ENCODE data around the gene BYSL.

BYSL gene

DNA sequence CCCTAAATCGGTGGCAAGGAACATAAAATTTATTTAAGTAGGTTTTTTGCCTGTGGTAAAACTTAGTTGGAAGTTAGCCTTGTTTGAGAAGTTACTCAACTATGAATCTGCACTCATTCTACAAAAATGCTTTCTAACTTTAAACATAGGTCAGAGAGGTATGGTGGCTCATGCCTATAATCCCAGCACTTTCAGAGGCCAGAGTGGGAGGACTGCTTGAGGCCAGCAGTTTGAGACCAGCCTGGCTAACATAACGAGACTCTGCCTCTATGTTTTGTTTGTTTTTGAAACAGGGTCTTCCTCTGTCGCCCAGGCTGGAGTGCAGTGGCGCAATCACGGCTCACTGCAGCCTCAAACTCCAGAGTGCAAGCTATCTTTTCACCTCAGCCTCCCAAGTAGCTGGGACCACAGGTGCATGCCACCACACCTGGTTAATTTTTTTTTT, 42.3 kb upstream of the BYSL start:
- TF ChIP-seq CTCF (conservative IDR thresholded peaks at IDR 0.05; ENCODE audit: low read length): no peak
- H3K4me3 ChIP-seq (ENCODE audit: low read length): no peak overlapping the region
- DNase-seq (ENCODE audit: low read depth): peak; percentile 90

DNA sequence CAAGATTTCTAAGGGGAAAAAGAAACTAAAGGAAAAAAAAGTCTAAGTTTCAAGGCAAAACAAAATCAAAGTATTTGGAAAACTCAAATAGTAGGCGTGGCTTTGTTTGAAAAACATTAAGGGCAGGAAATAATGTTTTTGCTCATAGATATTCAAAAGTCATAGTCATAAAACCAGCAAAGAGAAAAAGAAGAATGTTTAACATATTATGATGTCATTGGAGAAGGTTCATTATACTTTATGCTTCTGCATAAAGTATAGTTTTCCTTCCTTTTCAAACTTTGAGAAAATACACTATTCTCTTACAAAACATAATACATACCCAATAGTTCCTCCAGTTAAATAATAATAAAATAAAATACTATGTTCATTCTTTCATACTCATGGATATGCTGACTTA, 39.8 kb upstream of the BYSL start:
- no peak for DNase-seq (ENCODE audit: low read depth)
- TF ChIP-seq CTCF (conservative IDR thresholded peaks at IDR 0.05; ENCODE audit: low read length): no peak
- no peak overlapping the region for H3K4me3 ChIP-seq (ENCODE audit: low read length)

DNA sequence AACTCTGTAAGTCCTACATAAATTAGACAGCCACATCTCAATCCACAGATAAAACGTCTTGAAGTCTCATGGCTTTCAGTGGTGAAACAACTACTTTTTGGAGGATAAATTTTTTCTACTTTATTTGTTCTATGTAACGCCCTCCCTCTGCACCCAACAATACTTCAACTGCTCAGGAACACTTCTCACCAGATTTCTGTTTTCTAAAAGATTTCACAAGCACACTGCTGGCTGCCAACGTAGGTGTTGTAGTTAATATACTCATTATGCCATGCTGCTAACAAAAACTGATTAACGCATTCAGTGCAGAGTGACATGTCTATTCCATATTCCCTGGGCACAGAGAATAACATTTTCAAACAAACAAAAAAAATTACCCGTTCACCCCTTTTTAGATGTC, 36.3 kb upstream of the BYSL start:
- no peak for TF ChIP-seq CTCF (conservative IDR thresholded peaks at IDR 0.05; ENCODE audit: low read length)
- DNase-seq (ENCODE audit: low read depth): no peak
- no peak overlapping the region for H3K4me3 ChIP-seq (ENCODE audit: low read length)

DNA sequence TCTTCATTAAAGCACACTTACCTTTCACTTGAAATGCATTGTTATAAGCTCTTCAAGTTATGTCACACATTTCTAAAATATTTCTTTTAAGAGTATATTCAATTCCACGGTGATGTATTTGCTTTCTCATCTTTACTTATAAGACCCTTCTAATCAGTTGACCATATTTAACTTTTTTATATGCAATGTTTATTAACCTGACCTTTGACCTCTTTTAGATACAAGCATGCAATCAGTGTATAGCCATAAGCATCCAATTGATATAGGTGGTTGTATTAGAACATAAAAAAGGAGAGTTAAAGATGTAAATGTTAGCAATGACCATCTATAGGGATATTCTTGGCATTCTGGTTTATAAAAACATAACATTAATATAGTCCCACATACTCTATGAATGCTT, 35.4 kb upstream of the BYSL start:
- H3K4me3 ChIP-seq (ENCODE audit: low read length): no peak overlapping the region
- no peak for DNase-seq (ENCODE audit: low read depth)
- TF ChIP-seq CTCF (conservative IDR thresholded peaks at IDR 0.05; ENCODE audit: low read length): no peak

DNA sequence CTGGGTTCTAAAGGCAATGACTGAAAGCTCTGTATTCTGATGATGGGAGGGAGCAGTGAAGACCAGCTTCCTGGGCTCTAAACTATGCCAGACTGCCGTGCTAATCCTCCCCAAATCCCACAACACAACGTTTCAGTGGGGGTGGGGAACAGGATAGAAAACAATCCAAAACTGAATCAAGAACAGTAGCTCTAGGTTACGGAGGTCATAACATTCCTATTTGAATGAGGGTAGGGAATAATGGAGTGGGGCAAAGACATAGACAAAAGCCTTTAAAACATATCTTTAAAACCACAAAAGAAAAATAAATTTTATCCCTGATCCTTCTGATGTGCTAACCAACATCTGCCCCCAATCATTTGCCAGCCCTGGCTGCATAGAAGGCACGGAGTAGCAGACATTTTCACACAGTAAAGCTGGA, 34.0 kb upstream of the BYSL start:
- no peak overlapping the region for H3K4me3 ChIP-seq (ENCODE audit: low read length)
- peak; percentile 79 for DNase-seq (ENCODE audit: low read depth)
- no peak for TF ChIP-seq CTCF (conservative IDR thresholded peaks at IDR 0.05; ENCODE audit: low read length)

DNA sequence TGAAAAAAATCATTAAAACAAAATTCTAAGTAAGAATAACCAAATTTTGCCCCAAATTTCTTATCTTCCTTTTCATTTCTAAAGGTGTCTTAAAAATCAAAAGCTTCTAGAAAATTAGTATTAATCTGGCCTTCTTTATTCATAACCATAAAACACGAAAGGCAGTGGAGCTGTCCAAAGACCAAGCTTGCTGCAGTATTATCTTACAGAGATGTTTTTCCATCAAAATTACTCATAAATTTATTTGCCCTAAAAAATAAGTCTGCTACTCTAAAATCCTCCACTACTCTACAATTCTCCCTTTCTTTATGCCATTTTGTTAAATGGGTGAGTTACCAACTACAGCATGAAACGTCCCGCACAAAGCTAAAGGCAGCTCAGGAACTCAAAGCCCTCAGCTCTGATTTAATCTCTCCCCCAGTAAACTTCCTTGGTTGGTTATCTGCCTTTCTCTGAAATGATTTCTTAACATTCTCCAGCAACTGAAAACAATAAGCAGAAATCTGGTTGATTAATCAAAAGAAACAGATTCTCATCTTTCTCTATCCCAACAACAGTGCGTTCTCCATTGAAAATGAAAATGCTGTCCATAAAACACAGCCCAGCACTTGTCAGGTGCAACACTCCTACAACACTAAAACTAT, 28.3 kb upstream of the BYSL start:
- H3K4me3 ChIP-seq (ENCODE audit: low read length): no peak overlapping the region
- TF ChIP-seq CTCF (conservative IDR thresholded peaks at IDR 0.05; ENCODE audit: low read length): no peak
- no peak for DNase-seq (ENCODE audit: low read depth)

Data from AG10803 (cell line).